ENCODE results near the gene TARBP1.

DNA sequence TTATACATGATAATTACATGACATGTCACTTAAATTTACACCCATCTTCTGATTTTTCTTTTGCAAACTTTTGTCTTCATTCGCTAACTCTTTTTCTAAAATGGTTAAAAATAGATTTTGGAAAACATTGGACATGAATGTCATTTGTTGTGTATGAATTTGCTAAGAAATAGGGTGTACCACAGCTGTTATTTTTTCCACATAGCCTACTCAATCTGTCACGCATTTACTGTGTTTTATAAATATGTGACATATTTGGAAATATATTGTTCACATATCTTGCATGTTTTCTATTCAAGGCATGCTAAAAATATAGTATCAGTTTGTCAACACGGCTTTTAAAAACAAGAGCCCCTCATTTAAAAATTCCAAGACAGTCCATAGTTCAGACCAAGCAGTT, 47.9 kb upstream of the TARBP1 start:
- TF ChIP-seq, protein P1, sequence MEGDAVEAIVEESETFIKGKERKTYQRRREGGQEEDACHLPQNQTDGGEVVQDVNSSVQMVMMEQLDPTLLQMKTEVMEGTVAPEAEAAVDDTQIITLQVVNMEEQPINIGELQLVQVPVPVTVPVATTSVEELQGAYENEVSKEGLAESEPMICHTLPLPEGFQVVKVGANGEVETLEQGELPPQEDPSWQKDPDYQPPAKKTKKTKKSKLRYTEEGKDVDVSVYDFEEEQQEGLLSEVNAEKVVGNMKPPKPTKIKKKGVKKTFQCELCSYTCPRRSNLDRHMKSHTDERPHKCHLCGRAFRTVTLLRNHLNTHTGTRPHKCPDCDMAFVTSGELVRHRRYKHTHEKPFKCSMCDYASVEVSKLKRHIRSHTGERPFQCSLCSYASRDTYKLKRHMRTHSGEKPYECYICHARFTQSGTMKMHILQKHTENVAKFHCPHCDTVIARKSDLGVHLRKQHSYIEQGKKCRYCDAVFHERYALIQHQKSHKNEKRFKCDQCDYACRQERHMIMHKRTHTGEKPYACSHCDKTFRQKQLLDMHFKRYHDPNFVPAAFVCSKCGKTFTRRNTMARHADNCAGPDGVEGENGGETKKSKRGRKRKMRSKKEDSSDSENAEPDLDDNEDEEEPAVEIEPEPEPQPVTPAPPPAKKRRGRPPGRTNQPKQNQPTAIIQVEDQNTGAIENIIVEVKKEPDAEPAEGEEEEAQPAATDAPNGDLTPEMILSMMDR (conservative IDR thresholded peaks at IDR 0.05) = no peak
- TF ChIP-seq ZFX (IDR thresholded peaks at IDR 0.05) = no peak
